H1 (cell line): ENCODE results near the gene IL36RN. TPM values are rescaled to one million over a fixed set of nuclear protein-coding genes. Genes with fewer than 3 reads are reported as not detected.

Source experiments
- CTCF ChIA-PET: fragments of 300-600 bp; sonication (Branson Sonifier 250); formaldehyde crosslinking; loops from one replicate; lab custom pipeline; 2021; ENCODE audit not compliant: partially characterized antibody; lab: Charles Lee
- POLR2A ChIA-PET: fragments of 300-600 bp; sonication (Branson Sonifier 250); formaldehyde crosslinking; loops from one replicate; lab custom pipeline; 2021; ENCODE audit warnings: inconsistent platforms; ENCODE audit not compliant: partially characterized antibody; lab: Charles Lee
- DNase-seq, 2 experiments: peaks; one replicate each; pipeline versions ENCODE4 v3.0.0 to v3.0.0-alpha.2; 2010 to 2022; ENCODE audit warnings: low spot score in 2 of 2, low read depth in 1 of 2, mixed read lengths in 1 of 2
- FAIRE-seq: peaks from 2 replicates; lab custom pipeline; 2011; peaks lifted over from hg19 to GRCh38; lab: Jason Lieb, UNC
- H2AFZ ChIP-seq: 2 replicates; pipeline ENCODE4 v1.8.1; 2012; ENCODE audit warnings: low read length, inconsistent platforms
- H2AK5ac ChIP-seq: 2 replicates; pipeline ENCODE4 v1.6.1; 2013; ENCODE audit warnings: low read depth, low read length
- H2BK120ac ChIP-seq: replicated peaks from 2 replicates; pipeline ENCODE3; 2013; ENCODE audit warnings: low read depth, low read length, inconsistent platforms
- H2BK12ac ChIP-seq: 2 replicates; pipeline ENCODE4 v1.6.1; 2013; ENCODE audit warnings: low read depth, low read length
- H2BK15ac ChIP-seq: 2 replicates; pipeline ENCODE4 v1.6.1; 2013; ENCODE audit warnings: low read length
- H2BK20ac ChIP-seq: 2 replicates; pipeline ENCODE4 v1.6.1; 2013; ENCODE audit warnings: low read length
- H2BK5ac ChIP-seq: 2 replicates; pipeline ENCODE4 v1.6.1; 2013; ENCODE audit warnings: low read depth, low read length
- H3K14ac ChIP-seq: 2 replicates; pipeline ENCODE4 v1.6.1; 2013; ENCODE audit warnings: inconsistent platforms; ENCODE audit not compliant: insufficient read length
- H3K18ac ChIP-seq: 2 replicates; pipeline ENCODE4 v1.6.1; 2013; ENCODE audit warnings: low read length; ENCODE audit errors: extremely low read depth
- H3K23ac ChIP-seq: 2 replicates; pipeline ENCODE4 v1.6.1; 2013; ENCODE audit warnings: inconsistent platforms; ENCODE audit not compliant: insufficient read length
- H3K23me2 ChIP-seq: 2 replicates; pipeline ENCODE4 v1.6.1; 2013; ENCODE audit warnings: low read depth, low read length
- H3K27ac ChIP-seq: 2 replicates; pipeline ENCODE4 v1.6.1; 2011; ENCODE audit warnings: low read depth, low read length, inconsistent platforms
- H3K27me3 ChIP-seq, 4 experiments: replicated peaks in 1 of 4; 1 replicate in 1 of 4; 2 replicates in 3 of 4; pipeline versions ENCODE4 v1.6.1 to v1.8.1; 2011 to 2013; ENCODE audit warnings: low read length in 3 of 4, mild to moderate bottlenecking in 3 of 4, inconsistent platforms in 2 of 4, mixed read lengths in 2 of 4, moderate library complexity in 1 of 4; ENCODE audit not compliant: control insufficient read depth in 3 of 4, insufficient read depth in 3 of 4; ENCODE audit errors: extremely low read depth in 1 of 4
- H3K36me3 ChIP-seq, 4 experiments: 2 replicates each; pipeline versions ENCODE4 v1.6.1 to v1.8.1; 2011 to 2013; ENCODE audit warnings: mild to moderate bottlenecking in 4 of 4, low read length in 3 of 4, moderate library complexity in 2 of 4, control low read depth in 1 of 4, inconsistent platforms in 1 of 4; ENCODE audit not compliant: insufficient read depth in 4 of 4, control insufficient read depth in 2 of 4
- H3K4ac ChIP-seq: replicated peaks from 2 replicates; pipeline ENCODE3; 2013; ENCODE audit warnings: low read length, low read depth, mixed read lengths, inconsistent platforms; ENCODE audit not compliant: insufficient read length
- H3K4me1 ChIP-seq, 4 experiments: replicated peaks in 1 of 4; 1 replicate in 1 of 4; 2 replicates in 3 of 4; pipeline versions ENCODE4 v1.6.1 to v1.8.1; 2011 to 2013; ENCODE audit warnings: low read length in 3 of 4, inconsistent platforms in 2 of 4, mixed read lengths in 1 of 4; ENCODE audit not compliant: insufficient read depth in 4 of 4, control insufficient read depth in 3 of 4
- H3K4me2 ChIP-seq, 2 experiments: 2 replicates each; pipeline versions ENCODE4 v1.6.1 to v1.8.1; 2011 to 2013; ENCODE audit warnings: low read depth in 2 of 2, low read length in 2 of 2, control low read depth in 1 of 2, inconsistent platforms in 1 of 2, mild to moderate bottlenecking in 1 of 2; ENCODE audit not compliant: insufficient read depth in 1 of 2
- H3K4me3 ChIP-seq, 4 experiments: fragments of 200-600, 300-600 bp in 1 of 4; sonication (generic), shearing (Covaris generic), sonication (Bioruptor Twin) in 1 of 4; 2 replicates each; pipeline versions ENCODE4 v1.5.1 to v1.8.1; 2011 to 2016; ENCODE audit warnings: low read length in 4 of 4, low read depth in 3 of 4, control low read depth in 2 of 4, inconsistent platforms in 2 of 4, mild to moderate bottlenecking in 2 of 4, mixed read lengths in 1 of 4, moderate library complexity in 1 of 4; ENCODE audit not compliant: insufficient read depth in 2 of 4; ENCODE audit errors: extremely low read depth in 1 of 4
- H3K56ac ChIP-seq: replicated peaks from 2 replicates; pipeline ENCODE3; 2013; ENCODE audit warnings: low read depth, mild to moderate bottlenecking, mixed read lengths, low read length, inconsistent platforms; ENCODE audit not compliant: insufficient read length
- H3K79me1 ChIP-seq: 2 replicates; pipeline ENCODE4 v1.6.1; 2013; ENCODE audit warnings: low read depth, low read length, control low read depth
- H3K79me2 ChIP-seq, 2 experiments: 2 replicates each; pipeline versions ENCODE4 v1.6.1 to v1.8.1; 2012 to 2013; ENCODE audit warnings: low read length in 2 of 2, mild to moderate bottlenecking in 2 of 2, inconsistent platforms in 1 of 2; ENCODE audit not compliant: insufficient read depth in 2 of 2, control insufficient read depth in 1 of 2
- H3K9ac ChIP-seq, 4 experiments: replicated peaks in 1 of 4; 1 replicate in 1 of 4; 2 replicates in 3 of 4; pipeline versions ENCODE4 v1.6.1 to v1.8.1; 2011 to 2013; ENCODE audit warnings: low read depth in 3 of 4, low read length in 3 of 4, control low read depth in 2 of 4, mild to moderate bottlenecking in 2 of 4, moderate library complexity in 2 of 4, inconsistent platforms in 1 of 4; ENCODE audit errors: extremely low read depth in 1 of 4
- H3K9me3 ChIP-seq, 2 experiments: 2 replicates each; pipeline versions ENCODE4 v1.6.1 to v1.8.1; 2012 to 2013; ENCODE audit warnings: mild to moderate bottlenecking in 2 of 2, moderate library complexity in 2 of 2, control low read depth in 1 of 2, inconsistent platforms in 1 of 2, low read depth in 1 of 2, low read length in 1 of 2, mixed read lengths in 1 of 2; ENCODE audit not compliant: insufficient read depth in 2 of 2
- H4K20me1 ChIP-seq, 2 experiments: replicated peaks in 1 of 2; 2 replicates each; pipeline versions ENCODE3 to v1.8.1; 2011 to 2013; ENCODE audit warnings: inconsistent platforms in 2 of 2, low read length in 2 of 2, mild to moderate bottlenecking in 1 of 2; ENCODE audit not compliant: insufficient read depth in 2 of 2, control insufficient read depth in 1 of 2
- H4K5ac ChIP-seq: 2 replicates; pipeline ENCODE4 v1.6.1; 2013; ENCODE audit warnings: low read length, low read depth, mixed read lengths, inconsistent platforms; ENCODE audit not compliant: insufficient read length
- H4K8ac ChIP-seq: 2 replicates; pipeline ENCODE4 v1.8.0; 2013; ENCODE audit warnings: mild to moderate bottlenecking, moderate library complexity, low read length, inconsistent platforms; ENCODE audit not compliant: insufficient read depth; ENCODE audit errors: extremely low read depth
- H4K91ac ChIP-seq: replicated peaks from 2 replicates; pipeline ENCODE3; 2013; ENCODE audit warnings: low read length, mixed read lengths, inconsistent platforms; ENCODE audit not compliant: insufficient read length
- CHD2 ChIP-seq: IDR thresholded peaks from 2 replicates; pipeline ENCODE4 v1.6.1; 2012; ENCODE audit warnings: low read length, improper control_type of control experiment
- CTCF ChIP-seq, 3 experiments: IDR thresholded peaks; 1 replicate in 2 of 3; 2 replicates in 1 of 3; pipeline versions ENCODE4 v1.5.1 to v1.6.1; 2011; ENCODE audit warnings: low read length in 3 of 3, mild to moderate bottlenecking in 3 of 3, inconsistent platforms in 2 of 3, low read depth in 1 of 3, moderate library complexity in 1 of 3; ENCODE audit not compliant: insufficient read depth in 1 of 3; ENCODE audit errors: control extremely low read depth in 1 of 3
- E2F6 ChIP-seq: IDR thresholded peaks from 2 replicates; pipeline ENCODE4 v1.6.1; 2012; ENCODE audit warnings: inconsistent platforms
- EGR1 ChIP-seq: IDR thresholded peaks from 2 replicates; pipeline ENCODE4 v1.6.1; 2011; ENCODE audit warnings: low read depth, low read length, borderline replicate concordance
- EZH2 ChIP-seq: fragments of 200-600 bp; sonication (generic); IDR thresholded peaks from 2 replicates; pipeline ENCODE4 v1.7.1; 2012; ENCODE audit warnings: low read depth, mild to moderate bottlenecking, moderate library complexity, low read length, inconsistent platforms; ENCODE audit not compliant: severe bottlenecking
- JUND ChIP-seq: IDR thresholded peaks from 2 replicates; pipeline ENCODE4 v1.6.1; 2011; ENCODE audit warnings: mild to moderate bottlenecking, improper control_type of control experiment, low read length
- MAX ChIP-seq: IDR thresholded peaks from 2 replicates; pipeline ENCODE4 v1.6.1; 2012; ENCODE audit warnings: inconsistent platforms
- POLR2AphosphoS5 ChIP-seq: IDR thresholded peaks from 2 replicates; pipeline ENCODE4 v1.6.1; 2011; ENCODE audit warnings: low read depth, low read length
- RBBP5 ChIP-seq: IDR thresholded peaks from 2 replicates; pipeline ENCODE4 v1.7.1; 2012; ENCODE audit warnings: low read depth, mild to moderate bottlenecking, inconsistent platforms, low read length, moderate library complexity, borderline replicate concordance
- RNF2 ChIP-seq: fragments of 200-900, 300-1000 bp; sonication (generic); IDR thresholded peaks from 2 replicates; pipeline ENCODE4 v1.7.1; 2016; ENCODE audit warnings: borderline replicate concordance, low read depth, mild to moderate bottlenecking, antibody characterized with exemption, low read length; ENCODE audit not compliant: poor library complexity, severe bottlenecking; ENCODE audit errors: missing control alignments
- SIX5 ChIP-seq: IDR thresholded peaks from 2 replicates; pipeline ENCODE4 v1.6.1; 2011; ENCODE audit warnings: mild to moderate bottlenecking, low read depth, low read length
- SP1 ChIP-seq: IDR thresholded peaks from 2 replicates; pipeline ENCODE4 v1.6.1; 2011; ENCODE audit warnings: low read depth, low read length
- polyA plus RNA-seq, 7 experiments: library from polyadenylated mRNA; depleted of rRNA in 3 of 7; stranded (reverse) in 5 of 7; unstranded in 2 of 7; fragments of >200 nt in 5 of 7; fragments of 200-250 nt in 2 of 7; gene quantifications; 1 replicate in 5 of 7; 2 replicates in 1 of 7; 4 replicates in 1 of 7; pipeline versions ENCODE4 v1.2.1 to v1.2.3, GENCODE V29; 2011 to 2013; ENCODE audit warnings: missing spikeins in 2 of 7, mixed read lengths in 2 of 7
- total RNA-seq: library from RNA; stranded (reverse); fragmentation: NEBNext Ultra II Directional; extraction: Animal tissue kit (Norgen Biotek cat#: 25700); gene quantifications from 2 replicates; pipeline ENCODE4 v1.2.1, GENCODE V29; 2021

Gene IL36RN
- total and polyA plus RNA-seq, 2 of the 8 experiments (the other 6 are each of a cell fraction or from before 2014, with no cell fraction given), result not detected

- Histone ChIP-seq H4K20me1 (no peaks in the 10 kb centered on the region), H3K9me3 (no peaks in the 10 kb centered on the region), H2BK15ac (no peak overlapping the region), H3K36me3 (no peaks in the 10 kb centered on the region), H4K8ac (no peak overlapping the region), H3K9ac (no peak overlapping the region), H4K91ac (no peak overlapping the region), H3K56ac (no peak overlapping the region), H2AK5ac (no peak overlapping the region), H3K27ac (no peak overlapping the region), H2BK12ac (no peak overlapping the region), H2BK5ac (no peak overlapping the region), H2BK20ac (no peak overlapping the region), H3K14ac (no peak overlapping the region), H2BK120ac (no peak overlapping the region), H3K23me2 (no peaks in the 10 kb centered on the region), H3K79me1 (no peaks in the 10 kb centered on the region), H3K4me3 (no peak overlapping the region), H3K4me1 (no peaks in the 10 kb centered on the region), H3K23ac (no peak overlapping the region), H3K18ac (no peak overlapping the region), H3K4ac (no peak overlapping the region), H4K5ac (no peak overlapping the region), H3K79me2 (no peaks in the 10 kb centered on the region), H2AFZ (no peak overlapping the region), H3K27me3 (no peaks in the 10 kb centered on the region; a peak in 1 of 7 replicates), H3K4me2 (no peak overlapping the region)
- POLR2A ChIA-PET, result no interaction called here
- DNase-seq (no peak), FAIRE-seq (no peak)
- CTCF ChIA-PET, result interaction anchor here (0.6 to 3.0 kb wide), 6 partner anchors 10 to 109 kb away, joined by 3 to 32 read pairs (median 4); no protein-coding TSS in a partner anchor
- no peak for TF ChIP-seq EZH2
- no peak for TF ChIP-seq RBBP5
- TF ChIP-seq SIX5, result no peak
- TF ChIP-seq SP1, result no peak
- TF ChIP-seq CHD2, result no peak
- TF ChIP-seq EGR1, result no peak
- no peak for TF ChIP-seq CTCF (IDR thresholded peaks at IDR 0.05; ENCODE audit: control extremely low read depth in 1 of 3, insufficient read depth in 1 of 3, low read depth in 1 of 3, low read length in 3 of 3)
- TF ChIP-seq JUND, result no peak
- TF ChIP-seq MAX, result no peak
- no peak for TF ChIP-seq RNF2
- no peak for TF ChIP-seq E2F6
- no peak for TF ChIP-seq POLR2AphosphoS5
Observed at GRCh38 chr2:113089916-113090315, 30.9 kb downstream of the IL36RN start.
